ENCODE results near the gene OR2T35.
"Not testable (repeated sequence)": the region's sequence is repeated elsewhere in the genome, so short reads cannot be mapped to it uniquely, and the experiment has no call there.

The OR2T35 gene

GRCh38 chr1:248645178-248645577 lies at the start of gene OR2T35:
OR2T35 (minus strand) TSS chr1:248645278; CDS start chr1:248639258, 6,020 bp downstream.
- DNase-seq: not testable (repeated sequence)

GRCh38 chr1:248691567-248692155 lies 46.6 kb upstream of the OR2T35 start:
- no peak for DNase-seq

DNA sequence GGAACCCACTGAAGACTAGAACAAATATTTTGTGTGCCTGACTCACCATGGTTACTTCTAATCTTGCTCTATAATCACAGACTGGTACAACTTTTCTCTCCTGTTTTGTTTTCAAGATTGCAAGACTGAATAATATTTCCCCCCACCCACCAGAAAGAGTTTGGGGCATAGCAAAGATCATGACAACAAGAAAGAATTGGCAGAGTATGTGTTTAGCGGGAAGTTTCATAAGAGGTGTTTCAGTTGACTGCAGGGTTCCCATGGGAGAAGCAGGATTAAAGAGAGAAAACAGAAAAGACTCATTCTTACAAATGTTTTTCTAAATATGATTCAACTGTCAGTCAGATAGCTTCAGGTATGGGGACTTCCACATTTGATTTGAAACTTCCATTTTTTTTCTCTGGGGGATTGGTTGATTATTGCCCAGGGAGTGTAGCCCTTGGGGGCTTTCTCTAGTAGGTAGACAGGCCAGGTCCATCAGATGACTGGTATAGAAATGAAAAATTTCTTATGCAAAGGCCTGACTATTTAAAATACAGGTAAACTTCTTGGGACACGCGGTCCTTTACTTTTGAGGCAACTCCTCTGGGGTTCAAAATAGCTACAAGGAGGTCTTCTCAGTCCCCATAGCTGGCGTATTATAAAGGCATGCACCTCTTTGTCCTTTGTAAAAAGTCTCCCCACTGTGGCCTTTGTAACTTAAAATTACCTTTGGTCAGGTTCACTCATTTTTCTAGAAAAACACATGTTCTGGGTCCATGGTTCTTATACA lies 43.6 kb upstream of the OR2T35 start:
- DNase-seq: no peak

- no peak for DNase-seq
Observed at GRCh38 chr1:248686815-248687214, 41.7 kb upstream of the OR2T35 start.

DNA sequence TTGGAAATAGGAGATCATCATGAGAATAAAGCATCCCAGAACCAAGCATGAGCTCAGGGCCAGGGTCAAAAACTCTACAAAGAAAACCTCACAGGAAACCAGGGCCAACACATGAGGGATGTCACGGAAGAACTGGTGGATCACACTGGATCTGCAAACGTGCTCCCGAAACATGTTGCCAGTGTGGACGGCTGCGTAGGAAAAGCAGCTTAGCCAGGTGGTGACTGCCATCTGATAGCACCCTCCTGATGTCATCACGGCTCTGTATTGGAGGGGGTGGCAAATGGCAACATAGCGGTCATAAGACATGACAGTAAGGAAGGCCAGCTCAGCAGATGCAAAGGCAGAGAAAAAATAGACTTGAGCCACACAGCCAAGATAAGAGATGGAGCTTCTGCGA lies 36.6 kb upstream of the OR2T35 start:
- no peak for DNase-seq

DNA sequence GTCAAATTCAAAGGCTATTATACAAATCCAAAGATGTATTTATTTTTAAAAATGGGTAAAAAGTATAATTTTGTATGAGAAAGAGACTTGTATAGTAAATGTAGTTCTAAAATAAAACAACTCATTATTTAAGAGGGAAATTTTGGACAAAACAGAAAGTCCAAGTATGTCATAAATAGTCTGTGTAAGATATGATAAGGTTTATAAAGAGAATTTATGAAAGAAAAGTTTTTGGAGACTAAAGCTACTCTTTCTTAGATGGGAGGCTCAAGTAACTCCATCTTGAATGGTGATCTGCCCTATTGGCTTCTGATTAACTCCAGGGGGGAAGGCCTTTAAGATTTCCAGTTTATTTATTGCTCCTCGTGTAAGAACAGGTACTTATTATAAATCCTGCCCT lies 24.9 kb upstream of the OR2T35 start:
- no peak for DNase-seq

- DNase-seq: not testable (repeated sequence)
Observed at GRCh38 chr1:248663453-248664328, 18.6 kb upstream of the OR2T35 start.

- DNase-seq: not testable (repeated sequence)
Observed at GRCh38 chr1:248656797-248657196, 11.7 kb upstream of the OR2T35 start.

- DNase-seq: not testable (repeated sequence)
Observed at GRCh38 chr1:248655354-248655753, 10.3 kb upstream of the OR2T35 start, which contains the start of gene OR2T27. OR2T27 (minus strand) TSS chr1:248655528; CDS start chr1:248650884, 4,644 bp downstream.

DNA sequence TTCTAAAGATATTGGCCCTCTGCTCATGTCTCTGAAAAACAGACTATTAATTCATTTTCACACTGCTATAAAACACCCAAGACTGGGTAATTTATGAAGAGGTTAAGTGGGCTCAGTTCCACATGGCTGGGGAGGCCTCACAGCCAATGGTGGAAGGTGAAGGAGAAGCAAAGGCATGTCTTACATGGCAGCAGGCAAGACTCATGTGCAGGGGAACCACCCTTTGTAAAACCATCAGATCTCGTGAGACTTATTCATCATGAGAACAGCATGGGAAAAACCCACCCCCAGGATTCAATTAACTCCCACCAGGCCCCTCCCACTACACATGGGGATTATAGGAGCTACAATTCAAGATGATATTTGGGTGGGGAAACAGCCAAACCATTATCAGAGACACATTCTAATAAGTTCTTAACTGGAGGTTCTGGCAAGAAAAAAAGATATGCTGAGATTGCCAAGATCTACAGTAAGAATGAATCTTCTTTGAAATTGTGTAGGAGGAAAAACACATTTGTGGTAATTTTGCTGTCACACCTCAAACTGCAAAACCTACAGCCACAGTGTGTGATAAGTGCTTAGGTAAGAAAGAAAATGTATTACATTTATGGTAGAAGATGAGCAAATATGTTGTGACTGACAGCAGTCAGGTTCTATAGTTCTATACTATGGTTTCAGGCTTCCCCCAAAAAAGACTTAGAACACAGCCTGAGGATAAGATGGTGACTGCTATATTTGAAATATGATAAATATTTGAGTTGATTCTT lies 3.9 kb upstream of the OR2T35 start:
- DNase-seq: not testable (repeated sequence)

DNA sequence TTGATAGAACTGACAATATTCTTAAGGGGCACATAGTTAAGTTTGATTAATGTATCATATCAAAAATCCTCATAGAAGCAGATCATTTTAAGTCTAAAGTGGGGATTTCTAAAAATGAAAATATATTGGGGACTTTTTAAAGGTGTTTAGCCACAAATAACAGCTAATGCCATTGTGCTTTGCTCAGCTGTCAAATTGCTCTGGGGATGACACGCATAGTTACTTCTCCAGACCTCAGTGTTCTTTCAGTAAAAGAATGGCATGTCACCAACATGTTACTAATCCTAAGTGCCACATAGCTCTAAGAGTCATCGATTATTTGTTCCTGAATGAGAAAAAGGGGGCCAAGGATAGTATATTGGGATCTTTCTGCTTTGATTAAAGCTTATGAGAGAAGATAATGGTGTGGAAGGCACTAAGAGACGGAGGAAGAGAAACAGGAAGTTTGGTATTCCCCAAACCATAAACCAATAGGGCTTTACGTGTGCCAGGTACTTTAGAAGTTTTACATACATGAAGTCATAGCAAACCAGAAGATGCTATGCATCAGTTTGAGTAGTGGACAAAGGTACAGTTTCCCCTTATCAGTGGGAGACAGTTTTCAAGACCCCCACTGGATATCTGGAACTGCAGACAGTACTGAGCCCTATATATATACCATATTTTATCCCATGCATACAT lies 2.0 kb downstream of the OR2T35 start:
- not testable (repeated sequence) for DNase-seq

DNA sequence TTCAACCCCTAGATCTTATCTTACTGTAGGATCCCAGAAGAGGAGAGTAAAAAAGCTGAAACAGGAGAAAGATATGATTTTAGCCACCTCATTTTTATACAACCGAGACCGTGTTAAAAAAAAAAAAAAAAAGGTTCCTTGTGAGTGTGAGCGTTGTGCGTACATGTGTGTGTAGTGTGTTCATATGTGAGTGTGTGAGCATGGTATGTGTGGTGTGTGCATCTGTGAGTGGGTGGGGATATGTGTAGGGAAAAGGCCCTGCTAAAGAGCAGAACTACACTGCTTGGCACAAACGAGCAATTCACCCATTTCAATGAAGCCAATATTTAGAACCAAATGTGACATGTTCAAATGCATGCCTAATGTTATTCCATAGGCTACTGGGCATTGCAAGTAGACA lies 3.5 kb downstream of the OR2T35 start:
- not testable (repeated sequence) for DNase-seq

- DNase-seq: not testable (repeated sequence)
Observed at GRCh38 chr1:248640906-248641305, 4.2 kb downstream of the OR2T35 start.

DNA sequence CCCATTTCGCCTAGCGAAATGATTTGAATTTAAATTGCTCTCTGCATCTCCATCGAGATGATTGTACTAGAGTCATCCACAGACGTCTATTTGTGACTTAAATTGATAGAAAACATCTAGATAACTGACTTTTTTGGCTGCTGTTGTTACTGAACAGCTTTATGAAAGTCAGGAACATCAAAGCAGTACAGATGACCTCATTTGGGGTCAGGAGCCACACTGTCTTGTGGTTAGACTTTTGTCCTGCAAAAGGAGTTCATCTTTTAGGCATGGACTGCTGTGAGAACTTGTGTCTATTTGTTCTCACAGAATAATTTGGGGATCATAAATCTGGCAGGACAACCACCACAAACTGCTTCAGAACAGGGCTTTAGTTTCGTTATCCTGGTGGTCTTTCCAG lies 5.4 kb downstream of the OR2T35 start:
- not testable (repeated sequence) for DNase-seq

DNA sequence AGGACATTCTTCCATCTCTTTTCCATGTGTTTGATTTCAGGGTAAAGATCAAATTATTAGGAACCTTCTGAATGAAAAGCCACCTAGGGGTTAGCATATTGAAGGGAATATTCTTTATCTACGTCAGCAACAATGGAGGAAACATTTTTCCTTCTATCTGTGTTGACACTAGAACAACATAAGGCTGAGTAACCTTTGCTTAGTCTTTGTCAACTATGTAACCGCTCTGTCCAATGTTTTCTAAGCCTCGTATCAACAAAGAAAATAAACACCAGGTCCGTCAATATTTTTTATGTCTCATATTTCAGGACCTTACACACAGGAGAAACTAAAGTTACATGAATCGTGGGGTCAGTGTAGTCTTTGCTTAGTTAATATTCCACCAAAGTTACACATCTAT lies 8.5 kb downstream of the OR2T35 start:
- DNase-seq: not testable (repeated sequence)

DNA sequence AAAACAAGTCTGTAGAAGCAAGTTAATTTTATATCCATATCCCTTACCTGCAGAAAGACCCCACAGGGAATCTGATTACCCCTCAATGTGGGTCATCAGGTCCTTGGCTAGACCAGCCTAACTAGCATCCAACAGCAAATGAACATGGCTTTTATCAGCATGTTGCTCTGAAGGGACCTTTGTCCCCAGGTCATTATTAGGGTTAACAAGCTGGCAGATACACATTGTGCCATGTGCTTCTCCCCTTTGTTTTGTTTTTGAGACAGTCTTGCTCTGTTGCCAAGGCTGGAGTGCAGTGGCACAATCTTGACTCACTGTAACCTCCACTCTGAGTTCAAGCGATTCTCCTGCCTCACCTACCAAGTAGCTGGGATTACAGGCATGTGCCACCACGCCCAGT lies 10.1 kb downstream of the OR2T35 start, which contains the start of gene OR2T11:
OR2T11 (minus strand) TSS at position 101 of the 400 bp plus-strand sequence. CDS start 7,963 bp downstream, outside the sequence.
- DNase-seq: not testable (repeated sequence)

- no peak for DNase-seq
Observed at GRCh38 chr1:248631354-248632008, 13.6 kb downstream of the OR2T35 start.

GRCh38 chr1:248630551-248630950 lies 14.5 kb downstream of the OR2T35 start:
- no peak for DNase-seq

- no peak for DNase-seq
Observed at GRCh38 chr1:248627971-248628844, 16.9 kb downstream of the OR2T35 start.

- no peak for DNase-seq
Observed at GRCh38 chr1:248625971-248626370, 19.1 kb downstream of the OR2T35 start.

All from GF-D8 (cell line).